NCI-H1048 (cell line): ENCODE measurements around the gene CBFA2T2.

Source experiments
- DNase-seq: peaks from one replicate; lab custom pipeline; 2025; lab: John Stamatoyannopoulos, UW

CBFA2T2 gene

DNA sequence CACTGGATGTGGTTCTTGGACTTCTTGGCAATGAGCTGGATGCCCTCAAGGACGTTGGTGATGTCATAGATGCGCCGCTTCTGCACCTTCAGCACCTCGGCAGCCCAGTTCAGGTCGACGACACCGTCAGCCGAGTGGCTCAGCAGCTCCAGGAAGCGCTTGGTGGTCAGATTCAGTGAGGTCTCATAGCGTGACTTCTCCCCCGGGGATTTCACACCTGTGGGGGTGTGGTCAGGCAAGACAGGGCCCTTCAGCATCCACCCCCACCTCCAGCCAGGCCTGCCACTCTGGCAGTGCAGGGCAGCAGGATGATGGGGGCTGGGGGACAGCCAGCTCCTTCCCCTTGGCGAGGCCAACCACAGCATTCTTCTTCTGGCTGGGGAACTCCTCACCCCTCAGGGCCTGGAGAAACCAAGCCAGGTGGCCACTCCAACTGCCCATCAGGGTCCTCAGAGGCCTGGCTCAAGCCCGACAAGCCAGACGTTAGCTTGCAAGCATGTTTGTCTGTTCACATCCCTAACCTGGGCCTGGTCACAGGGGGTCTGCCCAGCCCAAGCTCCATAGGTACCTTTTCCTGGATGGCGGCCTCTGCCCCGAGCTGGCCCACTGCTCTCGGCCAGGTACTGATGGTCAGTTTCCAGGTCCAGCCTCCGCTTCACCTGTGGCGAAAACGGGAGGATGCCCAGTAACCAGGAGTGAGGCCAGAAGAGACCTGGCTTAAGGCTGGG, 190.0 kb downstream of the CBFA2T2 start:
- DNase-seq: no peak

GRCh38 chr20:33680686-33681085, 190.8 kb downstream of the CBFA2T2 start:
- DNase-seq: no peak

GRCh38 chr20:33681288-33681687, 191.4 kb downstream of the CBFA2T2 start:
- no peak for DNase-seq

- DNase-seq: no peak
Measured at GRCh38 chr20:33681728-33682353, 191.9 kb downstream of the CBFA2T2 start.

- DNase-seq: no peak
Measured at GRCh38 chr20:33684533-33685327, 194.8 kb downstream of the CBFA2T2 start.

GRCh38 chr20:33685328-33686099, 195.6 kb downstream of the CBFA2T2 start:
- no peak for DNase-seq

DNA sequence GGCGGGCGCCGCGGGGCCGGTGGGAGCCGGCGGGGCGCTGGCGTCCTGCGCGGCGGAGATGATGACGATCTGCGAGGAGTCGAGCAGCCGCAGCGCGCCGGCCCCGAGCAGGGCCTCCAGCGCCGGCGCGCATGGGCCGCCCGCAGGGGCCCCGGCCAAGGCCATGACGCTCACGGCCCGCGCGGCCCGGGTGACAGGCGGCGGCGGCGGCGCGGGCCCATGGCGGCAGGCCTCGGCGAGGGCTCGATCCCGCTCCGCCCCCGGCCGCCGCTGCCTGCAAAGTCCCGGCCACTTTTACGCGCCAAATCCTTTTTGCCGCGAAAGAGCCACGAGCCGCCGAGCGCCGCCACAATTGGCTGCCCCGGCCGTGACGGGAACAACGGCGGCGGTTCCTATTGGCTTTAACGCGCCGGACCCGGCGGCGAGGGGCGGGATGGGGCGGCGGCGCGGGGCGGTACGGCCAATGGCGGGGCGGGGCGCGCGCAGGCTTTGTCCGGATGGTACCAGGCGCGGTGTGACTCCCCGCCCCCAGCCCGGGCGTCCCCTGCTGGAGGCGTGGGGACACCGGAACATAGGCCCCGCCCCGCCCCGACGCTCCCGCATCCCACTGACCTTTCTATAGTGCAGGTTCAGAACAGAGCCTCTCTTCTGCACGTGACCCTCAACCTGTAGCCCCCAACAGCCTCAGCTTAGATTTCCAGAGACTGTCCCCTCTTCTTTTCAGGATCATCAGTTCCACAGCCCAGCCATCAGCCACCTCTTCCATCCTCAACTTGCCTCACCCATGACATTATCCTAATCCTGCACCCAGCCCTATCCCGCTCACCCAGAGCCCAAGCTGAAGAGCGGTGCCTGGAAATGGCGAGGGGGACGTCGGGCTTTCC, 196.4 kb downstream of the CBFA2T2 start, which contains the start of gene E2F1:
TSS of gene E2F1 (minus strand) at position 286 of the 884 bp plus-strand sequence. CDS start at position 165, 121 bp downstream.
- DNase-seq: peak; percentile 90

DNA sequence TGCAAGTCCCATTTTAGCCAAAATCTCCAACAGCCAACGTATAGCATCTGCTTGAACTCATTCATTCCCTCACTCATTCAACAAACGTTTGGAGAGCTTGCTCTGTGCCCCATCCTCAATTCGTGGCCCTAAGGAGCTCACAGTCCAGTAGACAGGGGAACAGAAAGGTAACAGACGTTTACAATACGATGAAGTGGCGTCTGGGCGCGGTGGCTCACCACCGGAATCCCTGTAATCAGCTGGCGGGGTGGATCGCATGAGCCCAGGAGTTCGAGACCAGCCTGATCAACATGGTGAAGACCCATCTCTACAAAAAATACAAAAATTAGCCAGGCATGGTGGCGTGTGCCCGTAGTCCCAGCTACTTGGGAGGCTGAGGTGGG, 197.1 kb downstream of the CBFA2T2 start:
- no peak for DNase-seq

- DNase-seq: no peak
Measured at GRCh38 chr20:33687370-33687915, 197.5 kb downstream of the CBFA2T2 start.

DNA sequence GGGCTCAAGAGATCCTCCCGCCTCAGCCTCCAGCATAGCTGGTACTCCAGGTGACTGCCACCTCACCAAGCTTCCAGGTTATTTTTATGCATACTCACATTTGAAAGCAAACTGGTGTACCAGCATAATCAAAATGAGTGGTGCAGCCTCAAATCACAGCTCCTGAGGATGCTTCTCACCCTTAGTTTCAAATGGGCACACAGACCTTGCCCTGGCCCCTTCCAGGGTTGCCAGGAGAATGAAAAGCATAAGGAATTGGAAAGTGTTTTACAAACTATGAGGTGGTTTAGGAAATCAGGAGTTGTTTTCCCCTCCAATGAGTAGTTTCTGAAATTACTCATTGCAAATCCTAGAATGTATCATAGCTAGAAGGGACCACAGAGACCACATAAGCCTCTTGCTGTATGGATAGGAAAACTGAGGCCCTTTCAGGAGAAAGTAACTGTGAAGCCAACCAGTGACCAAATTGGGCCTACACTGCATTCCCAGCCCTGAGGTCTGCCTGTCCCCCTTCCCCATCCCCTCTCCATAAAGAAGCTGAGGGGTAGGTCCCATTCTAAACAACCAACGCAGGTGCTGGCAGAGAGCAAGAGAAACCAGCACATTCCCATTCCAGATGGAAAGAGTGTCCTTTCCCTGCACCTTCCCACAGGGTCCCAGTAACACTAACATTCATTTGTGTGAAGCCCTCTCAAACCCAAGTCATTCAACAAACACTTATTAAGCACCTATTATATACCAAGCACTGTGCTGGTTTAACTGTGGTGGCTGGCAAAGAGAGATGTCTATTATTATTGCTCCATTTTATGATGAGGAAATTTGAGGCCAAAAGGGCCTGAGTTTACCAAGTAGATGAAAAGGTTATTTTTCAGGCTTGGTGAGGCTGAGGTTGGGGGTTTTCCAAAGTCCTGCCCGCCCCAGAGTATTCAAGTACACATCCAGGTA, 198.4 kb downstream of the CBFA2T2 start:
- DNase-seq: no peak

GRCh38 chr20:33688938-33689424, 199.1 kb downstream of the CBFA2T2 start:
- no peak for DNase-seq

- DNase-seq: no peak
Measured at GRCh38 chr20:33689493-33689892, 199.6 kb downstream of the CBFA2T2 start.

DNA sequence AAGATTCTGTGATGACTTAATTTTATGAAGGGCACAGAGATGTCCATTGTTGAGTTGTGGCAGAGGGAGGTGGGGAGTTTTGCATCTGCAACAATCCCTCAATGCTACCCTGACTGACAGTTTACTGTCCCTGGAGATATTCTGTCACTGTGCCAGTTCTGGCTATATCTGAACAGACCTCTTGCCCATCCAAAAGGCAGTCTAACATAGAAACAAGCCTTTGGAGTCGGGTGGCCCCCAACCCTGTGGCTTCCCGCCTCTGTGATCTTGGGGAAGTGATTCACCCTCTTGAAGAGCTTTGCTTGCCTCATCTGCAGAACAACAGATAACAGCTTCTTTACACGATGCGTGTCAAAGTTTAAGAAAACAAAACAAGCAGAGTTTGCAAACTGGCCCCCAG, 200.1 kb downstream of the CBFA2T2 start:
- DNase-seq: no peak

DNA sequence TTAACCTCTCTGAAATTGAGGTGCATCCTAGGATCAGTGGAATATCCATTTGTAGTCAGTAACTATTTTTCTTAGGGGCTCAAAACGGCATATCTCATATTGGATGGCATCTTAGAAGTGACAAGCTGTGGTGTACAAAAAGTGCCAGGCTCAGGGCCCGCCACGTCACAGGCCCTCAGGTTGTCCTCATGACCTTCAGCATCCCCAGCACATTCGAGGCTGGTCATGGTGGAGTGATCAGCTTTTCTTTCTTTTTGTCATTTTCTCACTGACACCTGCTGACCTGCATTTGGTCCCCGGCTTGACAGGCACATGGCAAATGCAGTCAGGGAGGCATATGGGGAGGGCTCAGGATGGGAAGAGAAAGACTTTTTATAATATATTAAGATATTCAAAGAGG, 203.4 kb downstream of the CBFA2T2 start:
- no peak for DNase-seq

DNA sequence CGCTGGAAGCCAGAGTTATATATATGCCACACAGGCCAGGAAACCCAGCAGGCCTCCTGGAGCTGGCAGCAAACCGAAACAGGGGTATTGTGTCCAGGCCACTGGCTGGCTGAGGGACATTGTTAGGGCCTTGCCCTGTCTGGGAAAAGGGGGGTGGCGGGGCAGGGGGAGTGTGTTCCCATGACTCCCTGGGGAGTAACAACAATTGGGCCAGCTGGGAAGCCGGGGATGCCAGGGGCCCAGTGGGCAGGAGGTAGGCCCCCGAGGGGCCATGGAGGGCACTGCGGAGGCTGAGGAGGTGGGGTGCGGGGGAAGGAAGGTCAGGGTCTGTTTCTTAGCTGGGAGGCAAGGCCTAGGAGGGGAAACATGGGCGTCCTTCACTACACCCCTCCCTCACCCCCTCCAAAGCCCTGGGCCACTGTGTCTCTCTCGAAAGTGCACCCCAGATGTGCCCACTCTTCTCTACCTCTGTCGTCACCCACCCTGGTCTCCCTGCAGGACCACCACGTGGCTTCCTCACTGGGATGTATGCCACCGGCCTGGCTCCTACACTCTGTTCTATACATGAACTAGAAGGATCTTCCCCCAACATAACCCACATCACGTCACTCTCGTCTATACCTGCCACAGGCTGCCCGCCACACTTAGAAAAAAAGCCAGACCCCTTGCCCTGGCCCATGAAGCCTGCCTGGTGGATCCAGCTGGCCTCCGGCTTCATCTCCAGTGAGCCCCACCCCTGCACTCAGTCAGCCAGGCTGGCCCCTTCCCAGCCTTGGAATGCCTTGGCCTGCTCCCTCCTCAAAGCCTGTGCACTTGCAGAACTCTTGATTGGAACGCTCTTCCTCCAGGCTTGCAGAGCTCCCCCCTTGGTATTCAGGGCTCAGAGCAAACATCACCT, 204.1 kb downstream of the CBFA2T2 start:
- DNase-seq: no peak

GRCh38 chr20:33694639-33695012, 204.7 kb downstream of the CBFA2T2 start:
- DNase-seq: no peak

DNA sequence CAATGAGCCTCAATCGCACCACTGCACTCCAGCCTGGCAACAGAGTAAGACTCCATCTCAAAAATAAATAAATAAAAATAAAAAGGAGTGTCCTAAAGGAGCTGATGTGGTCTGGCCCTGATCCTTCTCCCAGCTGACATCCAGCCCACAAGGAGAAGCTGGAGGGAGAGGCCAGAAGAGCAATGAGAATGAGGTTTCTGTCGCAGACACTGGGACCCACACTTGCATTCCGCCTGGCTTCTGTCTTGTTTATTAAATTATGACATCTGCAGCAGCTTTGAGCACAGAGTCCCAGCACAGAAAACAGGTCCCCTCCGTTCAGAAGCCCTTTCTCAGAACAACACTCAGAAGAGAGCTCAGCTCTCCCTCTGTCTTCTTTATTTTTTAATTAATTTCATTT, 206.6 kb downstream of the CBFA2T2 start:
- no peak for DNase-seq

- no peak for DNase-seq
Measured at GRCh38 chr20:33697129-33697528, 207.2 kb downstream of the CBFA2T2 start.
